ENCODE results near the gene UIMC1.

The UIMC1 gene

GRCh38 chr5:176869501-176870109 lies 137.0 kb downstream of the UIMC1 start:
- ChIA-PET CTCF (no interaction called here), POLR2A (no interaction called here)
- no peak for TF ChIP-seq CTCF (IDR thresholded peaks at IDR 0.05; ENCODE audit: control extremely low read depth, extremely low read depth, low read depth, missing control alignments)
- no peak for DNase-seq (ENCODE audit: extremely low spot score)

GRCh38 chr5:176868731-176869130 lies 137.8 kb downstream of the UIMC1 start:
- ChIA-PET CTCF (no interaction called here), POLR2A (no interaction called here)
- TF ChIP-seq CTCF (IDR thresholded peaks at IDR 0.05; ENCODE audit: control extremely low read depth, extremely low read depth, low read depth, missing control alignments) = no peak
- no peak for DNase-seq (ENCODE audit: extremely low spot score)

GRCh38 chr5:176868126-176868525 lies 138.5 kb downstream of the UIMC1 start:
- DNase-seq (ENCODE audit: extremely low spot score) = no peak
- CTCF ChIA-PET = interaction anchor here (2.0 kb wide), 1 partner anchor 8 kb away, joined by 5 read pairs; no protein-coding TSS in a partner anchor
- no peak for TF ChIP-seq CTCF (IDR thresholded peaks at IDR 0.05; ENCODE audit: control extremely low read depth, extremely low read depth, low read depth, missing control alignments)
- POLR2A ChIA-PET = no interaction called here

- TF ChIP-seq CTCF (IDR thresholded peaks at IDR 0.05; ENCODE audit: control extremely low read depth, extremely low read depth, low read depth, missing control alignments) = no peak
- no peak for DNase-seq (ENCODE audit: extremely low spot score)
- ChIA-PET CTCF (interaction anchor here (1.1 to 2.0 kb wide), 2 partner anchors 9 to 14 kb away, joined by 3 to 5 read pairs; no protein-coding TSS in a partner anchor), POLR2A (no interaction called here)
Observed at GRCh38 chr5:176866707-176867310, 139.8 kb downstream of the UIMC1 start.

GRCh38 chr5:176865964-176866363 lies 140.6 kb downstream of the UIMC1 start:
- DNase-seq (ENCODE audit: extremely low spot score) = no peak
- ChIA-PET POLR2A (no interaction called here), CTCF (interaction anchor here (1.1 to 2.0 kb wide), 2 partner anchors 10 to 13 kb away, joined by 3 to 5 read pairs; no protein-coding TSS in a partner anchor)
- TF ChIP-seq CTCF (IDR thresholded peaks at IDR 0.05; ENCODE audit: control extremely low read depth, extremely low read depth, low read depth, missing control alignments) = no peak

- DNase-seq (ENCODE audit: extremely low spot score) = no peak
- CTCF ChIA-PET = no interaction called here
- POLR2A ChIA-PET = no interaction called here
- no peak for TF ChIP-seq CTCF (IDR thresholded peaks at IDR 0.05; ENCODE audit: control extremely low read depth, extremely low read depth, low read depth, missing control alignments)
Observed at GRCh38 chr5:176864755-176865154, 141.8 kb downstream of the UIMC1 start.
